WTC11 (cell line): ENCODE measurements around the gene CMTM7.

Source experiments
- RELA ChIP-seq: sonication (generic); formaldehyde crosslinking; IDR thresholded peaks from 2 replicates; pipeline ENCODE4 v1.8.1; 2022; ENCODE audit warnings: missing genetic modification reagents, mild to moderate bottlenecking, borderline replicate concordance
- TCF7 ChIP-seq: sonication (generic); formaldehyde crosslinking; IDR thresholded peaks from 2 replicates; pipeline ENCODE4 v1.8.0; 2022; ENCODE audit warnings: mild to moderate bottlenecking, low read depth, missing genetic modification reagents, moderate library complexity
- TF ChIP-seq, protein P1 (sequence below): sonication (generic); formaldehyde crosslinking; IDR thresholded peaks from 2 replicates; pipeline ENCODE4 v1.8.0; 2022; ENCODE audit warnings: mild to moderate bottlenecking, missing genetic modification reagents
- TF ChIP-seq, protein P2 (sequence below): fragments of 200-600 bp; IDR thresholded peaks from 2 replicates; pipeline ENCODE4 v1.8.0; 2022; ENCODE audit warnings: antibody characterized with exemption
- TF ChIP-seq, protein P3 (sequence below): sonication (generic); formaldehyde crosslinking; IDR thresholded peaks from 2 replicates; pipeline ENCODE4 v1.8.1; 2022; ENCODE audit warnings: mild to moderate bottlenecking, moderate library complexity, missing genetic modification reagents
- TF ChIP-seq, protein P4 (sequence below): sonication (generic); formaldehyde crosslinking; IDR thresholded peaks from 2 replicates; pipeline ENCODE4 v1.8.1; 2023; ENCODE audit warnings: mild to moderate bottlenecking, missing genetic modification reagents, moderate library complexity

DNA sequence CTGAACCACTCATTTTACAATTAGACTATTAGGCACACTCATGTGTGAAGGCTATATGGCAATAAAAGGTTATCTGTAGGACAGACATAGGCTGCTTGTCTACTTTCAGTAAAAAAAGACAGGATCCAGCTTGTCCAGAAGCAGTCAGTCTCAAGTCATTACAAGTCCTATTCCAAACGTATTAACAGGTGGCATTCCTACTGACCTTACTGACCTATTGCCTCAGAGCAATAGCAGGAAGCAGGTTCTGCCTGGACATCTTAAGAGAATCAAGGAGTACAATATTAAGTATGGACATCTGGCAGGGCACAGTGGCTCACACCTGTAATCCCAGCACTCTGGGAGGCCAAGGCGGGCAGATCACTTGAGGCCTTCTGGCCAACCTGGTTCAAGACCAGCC is 104.0 kb downstream of the CMTM7 start:
- TF ChIP-seq, protein P1, sequence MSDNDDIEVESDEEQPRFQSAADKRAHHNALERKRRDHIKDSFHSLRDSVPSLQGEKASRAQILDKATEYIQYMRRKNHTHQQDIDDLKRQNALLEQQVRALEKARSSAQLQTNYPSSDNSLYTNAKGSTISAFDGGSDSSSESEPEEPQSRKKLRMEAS (CRISPR knock-in tag) = no peak
- no peak for TF ChIP-seq RELA
- TF ChIP-seq, protein P2, sequence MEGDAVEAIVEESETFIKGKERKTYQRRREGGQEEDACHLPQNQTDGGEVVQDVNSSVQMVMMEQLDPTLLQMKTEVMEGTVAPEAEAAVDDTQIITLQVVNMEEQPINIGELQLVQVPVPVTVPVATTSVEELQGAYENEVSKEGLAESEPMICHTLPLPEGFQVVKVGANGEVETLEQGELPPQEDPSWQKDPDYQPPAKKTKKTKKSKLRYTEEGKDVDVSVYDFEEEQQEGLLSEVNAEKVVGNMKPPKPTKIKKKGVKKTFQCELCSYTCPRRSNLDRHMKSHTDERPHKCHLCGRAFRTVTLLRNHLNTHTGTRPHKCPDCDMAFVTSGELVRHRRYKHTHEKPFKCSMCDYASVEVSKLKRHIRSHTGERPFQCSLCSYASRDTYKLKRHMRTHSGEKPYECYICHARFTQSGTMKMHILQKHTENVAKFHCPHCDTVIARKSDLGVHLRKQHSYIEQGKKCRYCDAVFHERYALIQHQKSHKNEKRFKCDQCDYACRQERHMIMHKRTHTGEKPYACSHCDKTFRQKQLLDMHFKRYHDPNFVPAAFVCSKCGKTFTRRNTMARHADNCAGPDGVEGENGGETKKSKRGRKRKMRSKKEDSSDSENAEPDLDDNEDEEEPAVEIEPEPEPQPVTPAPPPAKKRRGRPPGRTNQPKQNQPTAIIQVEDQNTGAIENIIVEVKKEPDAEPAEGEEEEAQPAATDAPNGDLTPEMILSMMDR = no peak
- no peak for TF ChIP-seq TCF7
- TF ChIP-seq, protein P3, sequence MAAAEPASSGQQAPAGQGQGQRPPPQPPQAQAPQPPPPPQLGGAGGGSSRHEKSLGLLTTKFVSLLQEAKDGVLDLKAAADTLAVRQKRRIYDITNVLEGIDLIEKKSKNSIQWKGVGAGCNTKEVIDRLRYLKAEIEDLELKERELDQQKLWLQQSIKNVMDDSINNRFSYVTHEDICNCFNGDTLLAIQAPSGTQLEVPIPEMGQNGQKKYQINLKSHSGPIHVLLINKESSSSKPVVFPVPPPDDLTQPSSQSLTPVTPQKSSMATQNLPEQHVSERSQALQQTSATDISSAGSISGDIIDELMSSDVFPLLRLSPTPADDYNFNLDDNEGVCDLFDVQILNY (CRISPR knock-in tag) = no peak
- TF ChIP-seq, protein P4, sequence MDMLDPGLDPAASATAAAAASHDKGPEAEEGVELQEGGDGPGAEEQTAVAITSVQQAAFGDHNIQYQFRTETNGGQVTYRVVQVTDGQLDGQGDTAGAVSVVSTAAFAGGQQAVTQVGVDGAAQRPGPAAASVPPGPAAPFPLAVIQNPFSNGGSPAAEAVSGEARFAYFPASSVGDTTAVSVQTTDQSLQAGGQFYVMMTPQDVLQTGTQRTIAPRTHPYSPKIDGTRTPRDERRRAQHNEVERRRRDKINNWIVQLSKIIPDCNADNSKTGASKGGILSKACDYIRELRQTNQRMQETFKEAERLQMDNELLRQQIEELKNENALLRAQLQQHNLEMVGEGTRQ = no peak
